ENCODE results near the gene ZNF217.
"Not testable (repeated sequence)": the region's sequence is repeated elsewhere in the genome, so short reads cannot be mapped to it uniquely, and the experiment has no call there.

Gene ZNF217

DNA sequence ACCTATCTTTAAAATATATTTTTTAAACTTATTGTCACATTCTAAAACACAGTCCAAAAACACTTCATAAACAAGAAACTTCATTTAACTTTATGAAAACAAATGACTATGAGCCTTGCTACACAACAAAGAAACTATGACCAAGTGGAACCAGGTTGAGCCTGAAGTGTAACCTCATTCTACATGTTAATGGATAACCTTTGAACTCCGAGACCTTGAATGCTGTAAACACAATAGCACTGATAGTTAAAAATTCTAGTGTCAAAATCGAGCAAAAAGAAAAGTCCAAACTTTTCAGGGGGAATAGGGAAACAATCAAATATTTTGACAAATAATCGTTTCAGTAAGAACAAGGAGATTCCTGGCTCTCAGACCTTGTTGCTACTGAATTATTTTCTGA, 2.1 kb upstream of the ZNF217 start:
- H3K4me1 Mint-ChIP-seq (ENCODE audit: low read depth) = peaks cover 48% of the 10 kb centered on the region
- H3K27me3 Mint-ChIP-seq; H3K36me3 Mint-ChIP-seq (ENCODE audit: low read depth); H3K9me3 Mint-ChIP-seq: not testable (repeated sequence)
- H3K27ac Mint-ChIP-seq = peak overlapping the region; percentile 83
- peak overlapping the region; percentile 80 for H3K4me3 Mint-ChIP-seq

GRCh38 chr20:53595018-53595378, 1.4 kb upstream of the ZNF217 start:
- Mint-ChIP-seq H3K9me3 (no peaks in the 10 kb centered on the region), H3K27me3 (no peaks in the 10 kb centered on the region), H3K36me3 (ENCODE audit: low read depth) (no peaks in the 10 kb centered on the region), H3K27ac (peak overlapping the region; percentile 93), H3K4me3 (peak overlapping the region; percentile 89), H3K4me1 (ENCODE audit: low read depth) (peaks cover 55% of the 10 kb centered on the region)

GRCh38 chr20:53594068-53595017, 704 bp upstream of the ZNF217 start:
- peak overlapping the region; percentile 93 for H3K27ac Mint-ChIP-seq
- no peaks in the 10 kb centered on the region for H3K36me3 Mint-ChIP-seq (ENCODE audit: low read depth)
- peak overlapping the region; percentile 89 for H3K4me3 Mint-ChIP-seq
- no peaks in the 10 kb centered on the region for H3K27me3 Mint-ChIP-seq
- H3K9me3 Mint-ChIP-seq = no peaks in the 10 kb centered on the region
- peaks cover 62% of the 10 kb centered on the region for H3K4me1 Mint-ChIP-seq (ENCODE audit: low read depth)

DNA sequence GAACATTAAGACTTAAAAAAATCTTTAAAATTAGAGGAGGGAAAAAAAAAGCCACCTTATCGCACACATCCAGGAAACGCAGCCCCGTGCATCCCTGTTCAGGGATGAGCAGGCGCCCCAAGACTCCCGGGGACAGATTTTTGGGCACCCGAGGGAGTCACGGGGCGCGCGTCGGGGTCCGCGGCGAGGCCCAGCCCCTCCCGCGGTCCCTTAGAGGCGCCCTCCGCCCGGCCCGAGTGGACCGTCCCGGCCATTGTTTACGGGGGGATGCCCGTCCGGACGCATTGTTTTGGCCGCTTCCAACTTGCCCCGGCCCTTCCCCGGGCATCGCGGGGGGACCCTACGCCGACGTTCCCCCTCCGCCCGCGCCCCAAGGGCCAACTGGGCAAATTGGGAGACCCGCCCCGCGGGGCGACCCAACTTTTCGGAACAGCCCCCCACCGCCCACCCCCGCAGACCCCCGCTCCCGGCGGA, 610 bp downstream of the ZNF217 start:
- peaks cover 57% of the 10 kb centered on the region for H3K4me1 Mint-ChIP-seq (ENCODE audit: low read depth)
- peak overlapping the region; percentile 98 for H3K27ac Mint-ChIP-seq
- H3K9me3 Mint-ChIP-seq = no peaks in the 10 kb centered on the region
- no peaks in the 10 kb centered on the region for H3K36me3 Mint-ChIP-seq (ENCODE audit: low read depth)
- peak overlapping the region; percentile 93 for H3K4me3 Mint-ChIP-seq
- H3K27me3 Mint-ChIP-seq = no peaks in the 10 kb centered on the region

DNA sequence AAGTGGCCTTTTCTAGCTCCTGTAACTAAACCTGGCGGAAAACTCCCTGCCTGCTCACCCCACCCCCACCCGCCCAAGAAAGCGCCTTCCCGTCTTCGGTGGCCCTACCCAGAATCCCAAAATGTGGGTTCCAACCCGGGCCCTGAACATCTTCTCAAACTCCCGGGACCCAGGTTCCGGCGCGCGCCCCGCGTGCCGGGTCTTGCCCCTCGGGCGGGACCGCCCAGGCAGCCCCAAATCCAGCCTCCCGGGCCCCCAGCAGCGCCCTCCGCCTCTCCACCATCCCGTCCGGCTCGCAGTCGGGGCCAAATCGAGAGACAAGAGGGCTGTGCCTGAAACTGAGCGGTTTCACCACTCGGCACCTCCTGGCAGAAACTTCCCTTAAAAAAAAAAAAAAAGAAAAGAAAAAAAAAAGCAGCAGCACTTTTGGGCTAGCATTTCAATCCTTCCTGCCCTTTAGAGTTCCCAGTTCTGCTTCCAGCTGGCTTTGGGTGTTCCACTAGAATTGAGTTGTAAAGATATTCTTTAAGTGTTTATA, 1.1 kb downstream of the ZNF217 start:
- H3K9me3 Mint-ChIP-seq; H3K36me3 Mint-ChIP-seq (ENCODE audit: low read depth); H3K27me3 Mint-ChIP-seq: not testable (repeated sequence)
- Mint-ChIP-seq H3K4me3 (peak overlapping the region; percentile 93), H3K4me1 (ENCODE audit: low read depth) (peaks cover 54% of the 10 kb centered on the region), H3K27ac (peak overlapping the region; percentile 98)

DNA sequence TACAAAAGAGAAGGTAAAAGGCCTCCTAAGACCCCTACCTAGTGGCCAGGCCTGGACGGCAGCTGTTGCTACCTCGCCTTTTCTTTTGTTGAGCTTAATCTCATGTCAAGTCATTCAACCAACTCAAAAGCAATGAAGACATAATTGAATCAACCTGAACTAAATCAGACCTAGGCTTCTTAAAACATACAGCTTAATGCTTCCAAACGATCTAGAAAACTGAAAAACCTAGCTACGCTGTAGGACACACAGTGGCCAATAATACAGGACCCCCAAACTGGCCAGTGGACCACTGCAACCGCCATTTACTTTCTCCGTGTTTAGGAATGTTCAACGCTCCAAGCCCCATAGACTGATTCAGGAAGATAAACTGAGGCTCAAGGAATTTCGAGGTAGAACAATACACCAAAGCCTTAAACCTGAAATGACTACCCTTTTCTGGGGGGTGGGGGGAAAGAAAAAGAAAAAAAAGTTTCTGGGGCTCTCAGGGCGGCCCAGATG, 1.6 kb downstream of the ZNF217 start:
- not testable (repeated sequence) for H3K27me3 Mint-ChIP-seq; H3K9me3 Mint-ChIP-seq; H3K36me3 Mint-ChIP-seq (ENCODE audit: low read depth)
- H3K4me1 Mint-ChIP-seq (ENCODE audit: low read depth) = peaks cover 56% of the 10 kb centered on the region
- H3K4me3 Mint-ChIP-seq = peak overlapping the region; percentile 93
- H3K27ac Mint-ChIP-seq = peak overlapping the region; percentile 98

- not testable (repeated sequence) for H3K36me3 Mint-ChIP-seq (ENCODE audit: low read depth); H3K27me3 Mint-ChIP-seq; H3K9me3 Mint-ChIP-seq
- H3K4me3 Mint-ChIP-seq = peak overlapping the region; percentile 93
- peak overlapping the region; percentile 98 for H3K27ac Mint-ChIP-seq
- peaks cover 56% of the 10 kb centered on the region for H3K4me1 Mint-ChIP-seq (ENCODE audit: low read depth)
Measured at GRCh38 chr20:53591206-53591741, 2.4 kb downstream of the ZNF217 start.

GRCh38 chr20:53590608-53591007, 3.0 kb downstream of the ZNF217 start:
- Mint-ChIP-seq H3K27ac (peak overlapping the region; percentile 98), H3K4me1 (ENCODE audit: low read depth) (peaks cover 56% of the 10 kb centered on the region), H3K4me3 (peak overlapping the region; percentile 93)
- not testable (repeated sequence) for H3K9me3 Mint-ChIP-seq; H3K27me3 Mint-ChIP-seq; H3K36me3 Mint-ChIP-seq (ENCODE audit: low read depth)

DNA sequence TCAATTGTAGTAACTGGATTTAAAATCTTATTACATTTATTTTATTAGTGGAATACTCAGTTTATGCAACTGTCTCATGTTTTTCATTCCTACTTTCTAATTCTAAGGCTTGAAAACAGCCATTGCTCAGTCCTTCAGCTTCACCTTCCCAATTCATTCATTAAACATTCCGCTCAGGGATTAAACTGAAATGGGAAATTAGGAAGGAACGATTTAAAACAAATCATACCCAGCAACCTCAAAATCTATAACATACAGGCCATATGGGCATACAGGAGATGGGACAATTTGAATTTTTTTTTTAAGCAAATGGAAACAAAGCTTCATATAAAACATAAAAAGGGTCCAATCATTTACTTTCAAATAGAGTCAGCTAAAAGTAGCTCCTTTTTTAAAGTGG, 3.5 kb downstream of the ZNF217 start:
- H3K27me3 Mint-ChIP-seq; H3K36me3 Mint-ChIP-seq (ENCODE audit: low read depth): not testable (repeated sequence)
- peaks cover 58% of the 10 kb centered on the region for H3K4me1 Mint-ChIP-seq (ENCODE audit: low read depth)

GRCh38 chr20:53589321-53590065, 4.1 kb downstream of the ZNF217 start:
- Mint-ChIP-seq H3K4me1 (ENCODE audit: low read depth) (peaks cover 59% of the 10 kb centered on the region), H3K4me3 (peak overlapping the region; percentile 93), H3K27ac (peak overlapping the region; percentile 98)
- H3K27me3 Mint-ChIP-seq; H3K9me3 Mint-ChIP-seq; H3K36me3 Mint-ChIP-seq (ENCODE audit: low read depth): not testable (repeated sequence)

More for the DNA sequence above, 3.5 kb downstream of the ZNF217 start:
- H3K9me3 Mint-ChIP-seq = not testable (repeated sequence)
- H3K4me3 Mint-ChIP-seq = peak overlapping the region; percentile 93
- H3K27ac Mint-ChIP-seq = peak overlapping the region; percentile 98

- peak overlapping the region; percentile 75 for H3K4me3 Mint-ChIP-seq
- peak overlapping the region; percentile 93 for H3K27ac Mint-ChIP-seq
- H3K27me3 Mint-ChIP-seq, H3K9me3 Mint-ChIP-seq: not testable (repeated sequence)
- peaks cover 13% of the 10 kb centered on the region for H3K36me3 Mint-ChIP-seq (ENCODE audit: low read depth)
- H3K4me1 Mint-ChIP-seq (ENCODE audit: low read depth) = peaks cover 81% of the 10 kb centered on the region
Measured at GRCh38 chr20:53587157-53587703, 6.4 kb downstream of the ZNF217 start.

DNA sequence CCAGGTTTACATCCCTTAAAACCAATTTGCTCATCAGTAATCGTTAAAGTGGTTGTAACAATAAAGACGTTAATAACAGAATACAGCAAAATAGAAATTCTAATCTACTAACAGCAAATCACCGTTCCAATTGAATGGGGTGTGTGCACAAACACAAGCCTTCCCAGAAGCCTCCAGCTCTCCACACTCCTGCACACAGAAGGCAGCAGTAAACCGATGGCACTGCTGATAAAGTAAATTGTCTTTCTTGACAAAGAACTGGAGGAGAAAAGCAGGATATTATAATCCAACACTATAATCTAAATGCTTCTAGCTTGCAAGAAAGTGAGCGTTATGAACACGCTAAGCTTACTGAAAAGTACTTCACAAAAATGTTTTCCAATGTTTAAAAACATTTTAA, 7.0 kb downstream of the ZNF217 start:
- H3K36me3 Mint-ChIP-seq (ENCODE audit: low read depth) = peaks cover 19% of the 10 kb centered on the region
- peak overlapping the region; percentile 93 for H3K27ac Mint-ChIP-seq
- H3K27me3 Mint-ChIP-seq = no peaks in the 10 kb centered on the region
- H3K4me3 Mint-ChIP-seq = peak overlapping the region; percentile 75
- H3K9me3 Mint-ChIP-seq = no peaks in the 10 kb centered on the region
- peaks cover 87% of the 10 kb centered on the region for H3K4me1 Mint-ChIP-seq (ENCODE audit: low read depth)

DNA sequence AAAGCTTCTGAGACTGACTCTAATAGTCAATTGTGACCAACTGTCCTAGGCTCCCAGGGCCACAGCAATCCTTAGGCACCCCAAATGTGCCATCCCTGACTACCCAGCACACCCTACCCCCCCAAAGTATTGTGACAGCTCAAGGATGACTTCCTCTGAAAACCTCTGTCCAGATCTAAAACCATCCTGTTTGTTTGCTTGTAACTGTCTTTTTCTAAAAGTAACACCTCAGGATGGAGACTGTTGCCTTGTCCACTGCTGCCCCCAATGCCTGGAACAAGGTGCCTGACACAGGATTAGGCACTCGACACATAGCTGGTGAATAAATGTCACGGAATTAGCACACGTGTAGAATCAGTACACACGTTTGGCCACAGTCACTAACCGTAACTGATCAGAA, 7.7 kb downstream of the ZNF217 start:
- H3K4me3 Mint-ChIP-seq = peak overlapping the region; percentile 75
- peak overlapping the region; percentile 93 for H3K27ac Mint-ChIP-seq
- H3K27me3 Mint-ChIP-seq, H3K9me3 Mint-ChIP-seq: not testable (repeated sequence)
- H3K4me1 Mint-ChIP-seq (ENCODE audit: low read depth) = peaks cover 89% of the 10 kb centered on the region
- H3K36me3 Mint-ChIP-seq (ENCODE audit: low read depth) = peaks cover 26% of the 10 kb centered on the region

- H3K9me3 Mint-ChIP-seq, H3K27me3 Mint-ChIP-seq: not testable (repeated sequence)
- Mint-ChIP-seq H3K36me3 (ENCODE audit: low read depth) (peaks cover 34% of the 10 kb centered on the region), H3K4me1 (ENCODE audit: low read depth) (peaks cover 89% of the 10 kb centered on the region), H3K27ac (peak overlapping the region; percentile 93), H3K4me3 (peak overlapping the region; percentile 75)
Measured at GRCh38 chr20:53585004-53585569, 8.6 kb downstream of the ZNF217 start.

Data from stimulated activated naive CD8-positive, alpha-beta T cell treated with anti-CD3 and anti-CD28 coated beads, Interleukin-15, Interleukin-2, amounts not matched to agents 100 ng/mL and 50 ng/mL, for 24 hours (primary cell).